ENCODE results near the gene COL9A2.
A peak's percentile ranks its signal among the peaks of the same experiment; 100 is the strongest.

Gene COL9A2

DNA sequence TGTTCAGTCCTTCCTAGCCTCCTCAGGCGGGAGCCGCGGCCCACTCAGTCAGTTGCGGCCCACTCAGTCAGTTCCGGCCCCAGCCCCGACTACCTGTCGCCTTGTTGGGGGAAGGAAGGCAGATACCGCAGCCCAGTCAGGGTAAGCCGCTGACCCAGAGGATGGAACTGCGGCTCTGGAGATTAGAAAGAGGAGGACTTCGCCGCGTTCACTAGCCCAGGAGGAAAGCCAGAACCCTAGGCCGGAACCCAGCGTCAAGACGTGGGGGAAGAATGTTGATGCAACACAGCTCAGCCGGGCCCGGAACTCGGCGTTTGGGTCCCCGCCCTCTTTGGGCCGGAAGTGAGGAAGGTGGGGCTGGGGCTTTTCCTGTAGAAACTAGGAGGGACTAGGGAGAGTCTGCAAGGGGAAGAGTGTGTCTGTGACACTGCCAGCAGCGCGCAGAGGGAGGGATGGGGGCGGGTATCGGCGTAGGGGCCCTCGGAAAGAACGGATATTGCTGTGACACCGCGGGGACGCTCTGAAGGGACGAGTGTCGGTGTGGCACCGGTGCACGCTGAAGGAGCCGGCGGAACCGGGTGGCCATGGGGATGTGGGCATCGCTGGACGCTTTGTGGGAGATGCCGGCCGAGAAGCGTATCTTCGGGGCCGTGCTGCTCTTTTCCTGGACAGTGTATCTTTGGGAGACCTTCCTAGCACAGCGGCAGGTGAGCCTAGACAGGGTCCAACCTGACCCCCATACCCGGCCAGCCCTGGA is 59.2 kb downstream of the COL9A2 start, which contains the start of gene ZMPSTE24:
ZMPSTE24 (plus strand) TSS at position 549 of the 757 bp plus-strand sequence; CDS start at position 585, 36 bp downstream.
- DNase-seq (ENCODE audit: low spot score), result peak; percentile 95

DNA sequence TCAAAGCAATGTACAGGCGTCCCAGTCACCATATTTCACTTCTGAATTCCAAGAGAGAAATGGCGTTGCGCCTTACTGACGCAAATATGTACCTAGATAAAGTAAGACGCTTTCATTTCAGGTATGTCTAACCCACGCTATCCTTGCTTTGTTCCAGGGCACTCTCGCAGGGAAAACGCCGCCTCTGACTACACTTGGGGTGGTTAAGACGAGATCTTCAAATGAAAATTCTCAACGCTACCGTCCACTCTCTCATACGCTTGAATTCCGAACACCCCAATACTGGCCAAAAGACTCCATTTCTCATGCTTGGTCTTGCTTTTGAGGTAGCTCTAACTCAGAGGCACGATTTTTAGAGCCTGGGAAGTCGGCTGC is 59.8 kb downstream of the COL9A2 start:
- DNase-seq (ENCODE audit: low spot score), result no peak

DNA sequence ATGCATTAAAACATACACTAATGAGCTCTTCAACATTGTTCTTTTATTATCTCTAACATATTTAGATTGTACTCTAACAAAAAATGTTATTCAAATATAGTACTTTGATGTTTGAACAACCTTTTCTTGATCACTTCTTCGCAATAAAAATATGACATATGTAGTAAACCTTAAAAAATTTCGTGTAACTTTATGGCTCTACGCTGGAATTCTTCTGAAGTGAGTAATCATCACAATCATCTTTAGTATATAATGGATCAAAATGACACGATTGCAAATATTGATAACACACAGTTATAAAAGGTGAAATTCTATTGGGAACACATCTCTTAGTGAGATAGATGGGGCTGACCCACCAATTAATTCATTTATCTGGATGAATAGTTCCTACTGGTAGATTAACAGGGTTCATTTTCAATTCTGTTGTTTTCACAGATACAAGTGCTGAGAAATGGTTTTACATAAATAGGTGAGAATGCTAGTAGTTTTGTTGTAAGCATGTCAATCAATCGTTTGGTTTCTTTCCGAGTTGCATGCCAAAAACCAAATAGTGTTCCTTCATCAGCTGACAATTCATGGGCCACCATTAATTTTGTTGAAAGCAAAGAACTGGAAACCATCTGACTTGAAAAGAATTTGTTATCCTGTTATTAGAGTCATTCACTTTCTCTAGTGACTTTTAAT is 60.5 kb downstream of the COL9A2 start:
- DNase-seq (ENCODE audit: low spot score), result no peak

DNA sequence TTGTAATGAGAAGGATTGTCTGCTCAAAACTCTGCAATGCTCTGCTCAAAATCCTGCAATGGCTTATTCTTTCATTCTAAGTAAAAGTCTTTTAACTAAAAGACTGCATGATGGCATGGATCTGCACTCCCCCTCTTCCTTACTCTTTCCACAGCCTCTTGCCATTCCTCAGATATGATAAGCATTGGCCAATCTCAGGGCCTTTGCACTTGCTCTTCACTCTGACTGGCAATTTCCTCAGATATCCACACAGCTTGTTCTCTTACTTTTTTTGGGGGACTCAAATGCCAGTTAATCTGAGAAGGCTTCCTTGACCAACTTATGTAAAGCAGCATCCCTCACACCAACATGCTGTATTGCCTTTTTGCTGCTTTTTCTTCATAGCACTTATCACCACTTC is 61.9 kb downstream of the COL9A2 start:
- no peak for DNase-seq (ENCODE audit: low spot score)

DNA sequence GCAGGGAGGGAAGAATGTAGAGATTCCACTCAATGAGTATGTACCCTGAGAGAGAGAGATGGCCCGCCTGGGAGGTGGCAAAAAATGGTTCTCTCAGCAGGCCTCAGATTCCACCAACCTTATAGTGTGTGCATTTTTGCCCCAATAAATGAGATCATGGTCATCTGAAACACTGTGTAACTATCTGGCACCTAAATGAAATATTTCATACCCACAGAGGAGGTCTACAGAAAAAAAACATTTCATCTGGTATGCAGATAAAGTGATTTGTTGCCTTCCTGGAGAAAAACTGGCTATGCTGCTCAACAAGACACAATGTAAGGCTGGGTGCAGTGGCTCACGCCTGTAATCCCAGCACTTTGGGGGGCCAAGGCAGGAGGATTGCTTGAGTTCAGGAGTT is 64.5 kb downstream of the COL9A2 start:
- no peak for DNase-seq (ENCODE audit: low spot score)

DNA sequence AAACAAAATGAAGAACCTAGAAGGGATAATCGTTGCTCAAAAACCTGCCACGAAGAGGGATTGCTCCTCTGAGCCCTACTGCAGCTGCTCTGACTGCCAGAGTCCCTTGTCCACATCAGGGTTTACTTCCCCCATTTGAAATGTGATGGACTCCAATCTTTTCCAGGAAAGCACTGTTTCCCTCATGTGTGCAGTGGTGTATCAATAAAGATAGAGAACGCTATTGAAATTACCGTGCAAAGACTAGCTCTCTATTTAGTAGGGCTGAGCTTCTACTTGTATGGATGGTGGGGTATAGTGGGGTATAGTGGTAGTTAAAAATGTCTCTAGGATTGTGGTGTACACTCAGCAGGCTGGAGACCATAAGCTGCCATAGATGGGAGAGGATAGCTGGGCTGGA is 65.6 kb downstream of the COL9A2 start:
- no peak for DNase-seq (ENCODE audit: low spot score)
